HG03558 (cell line): ENCODE results near the gene NR0B1.

Source experiments
- ATAC-seq: cut with Tn5 transposase; IDR thresholded peaks from one replicate; pipeline ENCODE4 v1.9.1; 2021; ENCODE audit warnings: moderate number of reproducible peaks; ENCODE audit not compliant: unreplicated experiment; ENCODE audit errors: extremely low read depth

Gene NR0B1, protein sequence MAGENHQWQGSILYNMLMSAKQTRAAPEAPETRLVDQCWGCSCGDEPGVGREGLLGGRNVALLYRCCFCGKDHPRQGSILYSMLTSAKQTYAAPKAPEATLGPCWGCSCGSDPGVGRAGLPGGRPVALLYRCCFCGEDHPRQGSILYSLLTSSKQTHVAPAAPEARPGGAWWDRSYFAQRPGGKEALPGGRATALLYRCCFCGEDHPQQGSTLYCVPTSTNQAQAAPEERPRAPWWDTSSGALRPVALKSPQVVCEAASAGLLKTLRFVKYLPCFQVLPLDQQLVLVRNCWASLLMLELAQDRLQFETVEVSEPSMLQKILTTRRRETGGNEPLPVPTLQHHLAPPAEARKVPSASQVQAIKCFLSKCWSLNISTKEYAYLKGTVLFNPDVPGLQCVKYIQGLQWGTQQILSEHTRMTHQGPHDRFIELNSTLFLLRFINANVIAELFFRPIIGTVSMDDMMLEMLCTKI

GRCh38 chrX:30309139-30309571 lies at the start of gene NR0B1:
Gene NR0B1, minus strand, starts transcription at chrX:30309390. Its CDS starts 27 bp downstream, at chrX:30309363.
- no peak for ATAC-seq

DNA sequence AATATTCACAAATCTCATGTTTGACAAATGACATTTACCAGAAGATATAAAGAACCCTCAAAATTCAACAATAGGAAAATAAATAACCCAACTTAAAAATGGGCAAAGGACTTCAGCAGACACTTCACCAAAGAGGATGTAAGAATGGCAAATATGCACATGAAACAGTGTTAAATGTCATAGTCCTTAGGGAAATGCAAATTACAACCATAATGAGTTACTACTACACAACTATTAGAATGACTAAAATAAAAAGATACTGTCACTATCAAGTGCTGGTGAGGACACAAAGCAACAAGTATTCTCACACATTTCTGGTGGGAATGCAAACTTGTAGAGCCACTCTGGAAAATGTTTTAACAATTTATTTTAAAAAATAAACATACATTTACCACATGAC lies 40.8 kb upstream of the NR0B1 start:
- ATAC-seq: no peak

- ATAC-seq: no peak
Observed at GRCh38 chrX:30343206-30343605, 34.0 kb upstream of the NR0B1 start.

- ATAC-seq: no peak
Observed at GRCh38 chrX:30340753-30341152, 31.6 kb upstream of the NR0B1 start.

- ATAC-seq: no peak
Observed at GRCh38 chrX:30327762-30328161, 18.6 kb upstream of the NR0B1 start.

DNA sequence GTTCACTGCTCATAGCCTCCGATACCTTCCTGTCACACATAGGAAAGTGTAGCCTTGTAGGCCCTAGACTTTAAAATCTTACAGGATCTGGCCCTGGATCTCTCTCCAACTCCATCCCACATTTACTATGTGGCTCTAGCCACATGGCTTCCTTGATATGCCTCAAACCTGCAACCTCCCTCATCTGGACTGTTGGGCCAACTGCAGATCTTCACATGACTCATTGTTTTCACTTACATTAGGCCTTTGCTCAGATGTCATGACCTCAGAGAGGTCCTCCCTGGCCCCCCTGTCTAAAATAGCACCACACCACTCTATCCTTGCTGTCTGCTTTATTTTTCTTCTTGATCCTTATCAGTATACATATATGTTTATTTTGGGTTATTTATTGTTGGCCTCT lies 8.1 kb upstream of the NR0B1 start:
- no peak for ATAC-seq

- no peak for ATAC-seq
Observed at GRCh38 chrX:30313322-30313721, 4.1 kb upstream of the NR0B1 start.

GRCh38 chrX:30312858-30313257 lies 3.7 kb upstream of the NR0B1 start:
- ATAC-seq: no peak

DNA sequence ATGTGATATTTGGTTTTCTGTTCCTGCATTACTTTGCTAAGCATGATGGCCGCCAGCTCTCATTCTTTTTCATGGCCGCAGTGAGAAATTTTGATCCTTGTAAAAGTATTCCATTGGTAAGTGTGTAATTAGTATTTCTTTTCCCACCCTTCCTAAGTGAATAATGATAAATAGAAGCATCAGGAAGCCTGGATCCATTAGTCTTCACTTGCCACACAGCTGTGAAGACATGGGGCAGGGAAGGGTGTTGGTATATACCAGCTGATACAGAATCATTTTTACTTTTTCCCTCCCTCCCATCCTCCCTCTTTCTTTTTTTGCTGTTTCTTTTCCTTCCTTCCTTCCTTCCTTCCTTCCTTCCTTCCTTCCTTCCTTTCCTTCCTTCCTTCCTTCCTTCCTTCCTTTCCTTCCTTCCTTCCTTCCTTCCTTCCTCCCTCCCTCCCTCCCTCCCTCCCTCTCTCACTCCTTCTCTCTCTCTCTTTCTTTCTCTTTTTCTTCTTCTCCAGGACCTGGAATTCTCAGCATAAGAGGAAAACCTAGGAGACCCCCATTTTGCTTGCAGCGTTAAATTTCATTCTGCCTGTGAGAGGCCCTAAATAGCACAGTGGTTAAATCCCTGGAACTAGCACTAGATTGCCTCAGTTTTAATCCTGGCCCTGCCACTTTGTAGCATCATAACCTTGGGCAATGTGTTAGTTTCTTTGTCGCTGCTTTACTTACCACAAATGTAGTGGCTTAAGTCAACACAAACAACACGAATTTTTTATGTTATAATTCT lies 1.4 kb upstream of the NR0B1 start:
- ATAC-seq: no peak

GRCh38 chrX:30308263-30309138 lies 689 bp downstream of the NR0B1 start:
- ATAC-seq: no peak

- no peak for ATAC-seq
Observed at GRCh38 chrX:30307466-30307865, 1.7 kb downstream of the NR0B1 start.

- ATAC-seq: no peak
Observed at GRCh38 chrX:30304866-30305265, 4.3 kb downstream of the NR0B1 start.

GRCh38 chrX:30302956-30303355 lies 6.2 kb downstream of the NR0B1 start:
- no peak for ATAC-seq

GRCh38 chrX:30301963-30302362 lies 7.2 kb downstream of the NR0B1 start:
- ATAC-seq: no peak

GRCh38 chrX:30301208-30301607 lies 8.0 kb downstream of the NR0B1 start:
- no peak for ATAC-seq

- no peak for ATAC-seq
Observed at GRCh38 chrX:30296408-30297254, 12.6 kb downstream of the NR0B1 start.

DNA sequence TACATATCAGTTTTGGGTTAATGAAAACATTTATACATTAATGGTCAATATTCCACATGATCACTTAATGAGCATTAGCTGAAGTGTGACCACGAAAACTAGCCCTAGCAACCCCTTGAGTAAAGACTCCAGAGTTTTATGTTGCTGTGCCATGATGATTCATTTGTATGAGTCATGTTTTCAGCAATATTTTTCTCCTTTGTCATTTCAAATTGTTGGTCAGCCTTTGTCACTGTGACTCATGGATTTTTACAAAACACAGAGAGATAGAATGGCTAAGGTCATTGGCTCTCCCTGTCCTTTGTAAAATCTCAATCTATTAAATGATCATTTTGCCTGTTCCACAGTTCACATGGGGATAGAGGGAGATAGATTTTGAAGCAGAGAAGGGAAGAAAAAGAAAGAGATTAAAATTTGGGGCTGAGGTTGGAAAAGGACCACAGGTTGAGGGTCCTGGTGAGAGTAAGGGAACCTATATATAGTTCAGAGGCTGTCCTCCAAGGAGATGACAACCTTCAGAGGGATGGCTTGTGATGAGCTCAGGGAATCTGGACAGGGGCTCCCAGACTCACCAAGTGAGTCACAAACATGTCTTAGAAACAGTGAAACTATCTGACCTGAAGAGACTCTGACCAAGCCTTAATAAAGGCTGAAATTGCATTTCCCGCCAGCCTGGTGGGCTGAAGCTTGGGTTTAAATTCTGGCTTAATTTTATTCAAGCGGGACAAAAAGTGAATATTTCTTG lies 25.6 kb downstream of the NR0B1 start:
- no peak for ATAC-seq

GRCh38 chrX:30282527-30282926 lies 26.7 kb downstream of the NR0B1 start:
- no peak for ATAC-seq

- no peak for ATAC-seq
Observed at GRCh38 chrX:30280428-30280827, 28.8 kb downstream of the NR0B1 start.
